A673 (cell line): ENCODE measurements around the gene PGAP2. TPM values are rescaled to one million over a fixed set of nuclear protein-coding genes. Genes with fewer than 3 reads are reported as not detected.
A peak's percentile ranks its signal among the peaks of the same experiment; 100 is the strongest.

Experiments used
- BruUV-seq: library from RNA; stranded (reverse); fragments of 400-500 nt; replicated peaks from 2 replicates; lab custom pipeline; 2021; lab: Mats Ljungman, UMichigan
- CTCF ChIA-PET: fragments of 300-600 bp; sonication (Branson Sonifier 250); formaldehyde crosslinking; loops from one replicate; lab custom pipeline; 2022; ENCODE audit warnings: antibody characterized with exemption; lab: Charles Lee
- POLR2A ChIA-PET: fragments of 300-600 bp; sonication (Branson Sonifier 250); formaldehyde crosslinking; loops from one replicate; lab custom pipeline; 2022; ENCODE audit warnings: antibody characterized with exemption; ENCODE audit not compliant: low non-redundant PET; lab: Charles Lee
- DNase-seq: peaks from one replicate; pipeline ENCODE4 v3.0.0-alpha.2; 2015; ENCODE audit warnings: low spot score
- H3K27ac ChIP-seq: fragments of 200-600 bp; sonication (generic); 2 replicates; pipeline ENCODE4 v1.5.1; 2016; ENCODE audit warnings: mixed run types, low read depth, mild to moderate bottlenecking, mixed read lengths, antibody characterized with exemption, low read length; ENCODE audit not compliant: poor library complexity, severe bottlenecking
- H3K27me3 ChIP-seq: fragments of 200-600 bp; sonication (generic); replicated peaks from 2 replicates; pipeline ENCODE4 v1.6.1; 2017; ENCODE audit warnings: mixed run types, low read depth, mild to moderate bottlenecking, mixed read lengths, antibody characterized with exemption, low read length; ENCODE audit not compliant: insufficient read depth, poor library complexity
- H3K36me3 ChIP-seq: fragments of 200-600 bp; sonication (generic); 2 replicates; pipeline ENCODE4 v1.6.1; 2016; ENCODE audit warnings: mixed run types, mild to moderate bottlenecking, mixed read lengths, antibody characterized with exemption, low read length; ENCODE audit not compliant: insufficient read depth, poor library complexity, severe bottlenecking
- H3K4me1 ChIP-seq: fragments of 200-600 bp; sonication (generic); 2 replicates; pipeline ENCODE4 v1.6.1; 2017; ENCODE audit warnings: mixed run types, mild to moderate bottlenecking, mixed read lengths, antibody characterized with exemption, low read length; ENCODE audit not compliant: insufficient read depth, poor library complexity, severe bottlenecking
- H3K4me3 ChIP-seq: fragments of 200-600 bp; sonication (generic); 2 replicates; pipeline ENCODE4 v1.5.1; 2016; ENCODE audit warnings: low read depth, mixed run types, mild to moderate bottlenecking, mixed read lengths, low read length; ENCODE audit not compliant: poor library complexity, severe bottlenecking
- H3K9me3 ChIP-seq: fragments of 200-600 bp; sonication (generic); 2 replicates; pipeline ENCODE4 v1.6.1; 2016; ENCODE audit warnings: mixed run types, low read depth, mild to moderate bottlenecking, mixed read lengths, antibody characterized with exemption, low read length; ENCODE audit not compliant: poor library complexity, severe bottlenecking
- CTCF ChIP-seq: fragments of 300-800, 200-600 bp; sonication (generic); conservative IDR thresholded peaks from 2 replicates; pipeline ENCODE4 v1.5.1; 2017; ENCODE audit warnings: low read depth, mild to moderate bottlenecking, antibody characterized with exemption, low read length, moderate library complexity, mixed read lengths
- EZH2 ChIP-seq: fragments of 200-600 bp; sonication (generic); IDR thresholded peaks from 2 replicates; pipeline ENCODE4 v1.6.1; 2017; ENCODE audit warnings: borderline replicate concordance, low read depth, mild to moderate bottlenecking, mixed read lengths, antibody characterized with exemption, low read length; ENCODE audit not compliant: poor library complexity, severe bottlenecking
- intact Hi-C: fragments of 100-400 bp; cut with micrococcal nuclease; formaldehyde crosslinking; loops from one replicate; pipeline ENCODE4 v1.10.0; 2022; ENCODE audit not compliant: unreplicated experiment
- total RNA-seq: library from RNA; stranded (reverse); gene quantifications from 2 replicates; pipeline ENCODE4 v1.2.3, GENCODE V29; 2021

PGAP2 gene
- total RNA-seq, 1 experiment from 2014 or later = 16.2 TPM

GRCh38 chr11:3854977-3855807, 46.8 kb downstream of the PGAP2 start, which contains the start of gene STIM1:
Gene STIM1, plus strand, starts transcription at chr11:3855664. Its CDS starts 607 bp downstream, at chr11:3856271.
- ChIA-PET POLR2A (no interaction called here), CTCF (interaction anchor here (0.6 to 2.2 kb wide), 8 partner anchors 9 to 218 kb away, joined by 3 to 31 read pairs (median 5); partner anchors contain the start of gene RHOG)
- Histone ChIP-seq H3K27ac (peak within 1 kb of the TSS; percentile 66), H3K27me3 (no peaks in the 10 kb centered on the region), H3K4me3 (peak within 1 kb of the TSS; percentile 97), H3K4me1 (peaks cover 20% of the 10 kb centered on the region), H3K9me3 (no peaks in the 10 kb centered on the region), H3K36me3 (no peaks in the 10 kb centered on the region)
- intact Hi-C loops = loop anchor here (1.0 kb wide), 1 partner anchor 217 kb away; no protein-coding TSS in a partner anchor
- TF ChIP-seq CTCF (peak; percentile 92), EZH2 (no peak)
- peak; percentile 95 for DNase-seq
- no TSS peak for BruUV-seq

- no peak for DNase-seq
- Histone ChIP-seq H3K27me3 (no peaks in the 10 kb centered on the region), H3K36me3 (no peaks in the 10 kb centered on the region), H3K9me3 (no peaks in the 10 kb centered on the region), H3K27ac (peak overlapping the region; percentile 23), H3K4me3 (peak overlapping the region; percentile 97), H3K4me1 (peaks cover 20% of the 10 kb centered on the region)
- TF ChIP-seq EZH2 (no peak), CTCF (no peak)
- BruUV-seq = no TSS peak
- intact Hi-C loops = no loop called here
- CTCF ChIA-PET = interaction anchor here (0.6 to 2.2 kb wide), 6 partner anchors 9 to 217 kb away, joined by 4 to 31 read pairs (median 10); partner anchors contain the start of gene RHOG
- POLR2A ChIA-PET = no interaction called here
These were observed 47.6 kb downstream of the PGAP2 start for GRCh38 chr11:3855808-3856491.

DNA sequence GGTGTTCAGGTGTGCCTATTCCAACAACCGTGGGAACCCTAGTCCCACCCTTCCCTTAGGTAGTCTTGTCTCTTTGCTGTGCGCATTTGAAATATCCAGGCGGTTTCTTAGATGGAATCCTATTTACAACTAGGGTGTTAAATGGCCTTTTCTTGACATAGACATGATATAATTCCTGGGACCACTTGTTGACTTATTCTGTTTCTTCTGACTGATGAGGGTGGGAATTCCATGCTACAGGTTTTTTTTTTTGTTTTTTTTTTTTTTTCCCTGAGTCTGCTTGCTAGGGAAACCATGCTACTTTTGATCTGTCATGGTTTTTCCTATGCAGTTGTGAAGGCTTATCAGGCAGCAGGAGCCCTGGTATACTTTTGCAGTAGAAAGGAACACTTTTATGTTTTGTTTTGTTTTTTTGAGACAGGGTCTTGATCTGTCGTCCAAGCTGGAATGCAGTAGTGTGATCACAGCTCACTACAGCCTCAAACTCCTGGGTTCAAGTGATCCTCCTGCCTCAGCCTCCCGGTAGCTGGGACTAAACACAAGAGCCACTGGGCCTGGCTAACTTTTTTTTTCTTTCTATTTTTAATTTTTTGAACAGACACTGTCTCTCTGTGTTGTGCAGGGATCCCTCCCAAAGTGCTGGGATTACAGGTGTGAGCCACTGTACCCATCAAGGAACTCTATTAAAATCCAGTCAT, 48.6 kb downstream of the PGAP2 start:
- BruUV-seq = TSS peak; percentile 30
- no peak for TF ChIP-seq EZH2
- TF ChIP-seq CTCF = no peak
- H3K27ac ChIP-seq = no peak overlapping the region

More for the DNA sequence above, 48.6 kb downstream of the PGAP2 start:
- Histone ChIP-seq H3K4me3 (peak overlapping the region; percentile 97), H3K36me3 (no peaks in the 10 kb centered on the region), H3K4me1 (peaks cover 20% of the 10 kb centered on the region), H3K9me3 (no peaks in the 10 kb centered on the region), H3K27me3 (no peaks in the 10 kb centered on the region)
- no peak for DNase-seq
- POLR2A ChIA-PET = interaction anchor here (0.6 kb wide), 1 partner anchor 38 kb away, joined by 3 read pairs; no protein-coding TSS in a partner anchor
- intact Hi-C loops = no loop called here
- CTCF ChIA-PET = interaction anchor here (0.6 kb wide), 1 partner anchor 16 kb away, joined by 4 read pairs; no protein-coding TSS in a partner anchor
